Central memory CD8-positive, alpha-beta T cell (primary cell): ENCODE results near the gene IL1RAPL1.

Experiments
- ATAC-seq: fragments of 150-1000 bp; cut with Tn5 transposase; replicated peaks from 2 replicates; pipeline ENCODE4 v1.10.0; 2022; ENCODE audit warnings: mild to moderate bottlenecking, moderate FRiP score, moderate number of reproducible peaks; ENCODE audit not compliant: poor library complexity, severe bottlenecking; ENCODE audit errors: extremely low read depth
- DNase-seq, 2 donors: peaks; one replicate each; pipeline ENCODE4 v3.0.0; 2021; ENCODE audit warnings: low spot score in 2 of 2
- H3K27ac Mint-ChIP-seq: one replicate; pipeline ENCODE4 v1.8.0; 2022; ENCODE audit warnings: low read depth, mild to moderate bottlenecking, moderate library complexity, mixed read lengths
- H3K27me3 Mint-ChIP-seq: one replicate; pipeline ENCODE4 v1.8.0; 2022; ENCODE audit warnings: mixed read lengths
- H3K36me3 Mint-ChIP-seq: one replicate; pipeline ENCODE4 v1.8.0; 2022; ENCODE audit warnings: mild to moderate bottlenecking, moderate library complexity, mixed read lengths; ENCODE audit not compliant: insufficient read depth
- H3K4me1 Mint-ChIP-seq: one replicate; pipeline ENCODE4 v1.8.0; 2022; ENCODE audit warnings: mixed read lengths
- H3K4me3 Mint-ChIP-seq: one replicate; pipeline ENCODE4 v1.8.0; 2022; ENCODE audit warnings: mild to moderate bottlenecking, moderate library complexity, mixed read lengths
- H3K9me3 Mint-ChIP-seq: one replicate; pipeline ENCODE4 v1.8.0; 2022; ENCODE audit warnings: mixed read lengths

The IL1RAPL1 gene

DNA sequence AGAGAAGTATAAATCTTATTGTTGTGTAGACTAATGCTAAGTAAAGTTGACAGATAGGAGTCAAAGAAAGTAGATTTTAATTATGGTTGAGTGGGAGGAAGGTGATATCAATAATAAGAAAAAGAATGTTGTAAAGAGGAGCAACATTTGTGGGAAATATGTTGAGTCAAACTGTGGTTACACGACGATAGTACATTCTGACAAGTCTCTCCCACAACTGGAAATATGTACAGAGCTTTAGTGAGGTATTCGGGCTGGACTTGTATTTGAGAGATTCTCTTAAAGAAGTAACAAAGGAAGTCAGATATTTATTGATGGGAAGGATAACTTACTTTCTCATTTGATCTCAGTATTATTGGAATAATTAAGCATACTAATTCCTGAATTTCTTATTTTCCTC is 1102.8 kb downstream of the IL1RAPL1 start:
- no peaks in the 10 kb centered on the region for H3K36me3 Mint-ChIP-seq
- H3K9me3 Mint-ChIP-seq, result peaks cover 10% of the 10 kb centered on the region
- ATAC-seq (no peak), DNase-seq (no peak)
- no peak overlapping the region for H3K4me3 Mint-ChIP-seq
- no peak overlapping the region for H3K27ac Mint-ChIP-seq
- H3K27me3 Mint-ChIP-seq, result no peaks in the 10 kb centered on the region
- no peaks in the 10 kb centered on the region for H3K4me1 Mint-ChIP-seq

DNA sequence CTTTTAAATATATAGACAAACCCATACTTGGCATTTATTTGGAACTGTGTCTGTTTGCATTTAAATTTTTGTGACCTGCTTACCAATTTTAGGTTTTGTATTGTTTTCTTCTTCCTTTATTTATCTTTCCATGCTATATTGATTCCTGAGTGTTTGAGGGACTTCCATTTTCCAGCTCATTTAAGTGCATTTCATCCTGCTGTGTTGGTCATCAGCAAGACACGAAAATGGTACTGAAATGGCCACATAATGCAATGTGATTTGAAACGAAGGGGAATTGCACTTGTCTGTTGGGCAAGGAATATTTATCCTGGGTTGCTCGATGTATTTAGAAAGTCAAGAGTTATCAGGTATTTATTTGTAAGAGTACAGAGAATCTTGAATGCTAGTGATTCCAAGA is 1103.8 kb downstream of the IL1RAPL1 start:
- DNase-seq, result no peak
- no peaks in the 10 kb centered on the region for H3K27me3 Mint-ChIP-seq
- no peaks in the 10 kb centered on the region for H3K4me1 Mint-ChIP-seq
- ATAC-seq, result no peak
- H3K9me3 Mint-ChIP-seq, result peaks cover 10% of the 10 kb centered on the region
- H3K27ac Mint-ChIP-seq, result no peak overlapping the region
- no peak overlapping the region for H3K4me3 Mint-ChIP-seq
- H3K36me3 Mint-ChIP-seq, result no peaks in the 10 kb centered on the region

DNA sequence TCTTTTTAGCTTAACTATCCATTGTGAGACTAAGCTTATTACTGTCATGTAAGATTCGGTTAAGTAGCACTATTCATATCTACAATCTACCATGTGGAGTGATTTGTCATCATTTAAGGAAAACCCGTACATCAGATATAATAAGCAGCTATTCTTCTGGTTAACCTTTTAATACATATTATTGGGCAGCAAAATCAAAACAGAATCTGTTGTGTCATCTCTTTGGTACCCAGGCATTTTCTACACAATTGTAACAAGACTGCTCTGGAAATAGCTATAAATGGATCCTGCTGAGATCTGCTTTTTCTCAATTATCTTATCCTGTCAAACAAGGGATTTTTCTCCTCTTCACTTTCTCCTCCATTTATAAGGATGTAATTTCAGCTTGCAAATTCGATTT is 1106.7 kb downstream of the IL1RAPL1 start:
- H3K9me3 Mint-ChIP-seq, result no peaks in the 10 kb centered on the region
- no peaks in the 10 kb centered on the region for H3K36me3 Mint-ChIP-seq
- no peaks in the 10 kb centered on the region for H3K27me3 Mint-ChIP-seq
- no peak overlapping the region for H3K27ac Mint-ChIP-seq
- no peak for ATAC-seq
- no peak for DNase-seq
- H3K4me3 Mint-ChIP-seq, result no peak overlapping the region
- no peaks in the 10 kb centered on the region for H3K4me1 Mint-ChIP-seq

DNA sequence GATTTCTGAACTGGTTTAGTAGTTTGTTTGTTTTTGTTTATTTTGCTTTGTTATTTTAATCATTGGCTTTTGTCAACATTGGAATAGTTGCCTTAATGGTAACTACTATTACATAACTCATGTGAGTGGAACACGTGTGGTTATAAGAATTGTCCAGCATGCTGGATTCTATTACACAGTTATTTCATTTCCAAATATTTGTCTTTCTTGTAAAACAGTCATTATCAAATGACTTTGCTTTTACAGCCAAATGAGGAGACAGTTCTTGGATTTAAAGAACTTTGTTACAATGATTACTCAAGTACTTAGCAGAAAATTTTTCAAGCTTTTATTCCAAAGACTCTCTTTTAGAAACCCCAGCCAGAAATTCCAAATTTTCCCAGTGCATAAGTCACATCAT is 1112.0 kb downstream of the IL1RAPL1 start:
- Mint-ChIP-seq H3K27ac (no peak overlapping the region), H3K27me3 (no peaks in the 10 kb centered on the region), H3K36me3 (no peaks in the 10 kb centered on the region), H3K4me3 (no peak overlapping the region), H3K9me3 (peaks cover 8% of the 10 kb centered on the region), H3K4me1 (no peaks in the 10 kb centered on the region)
- DNase-seq, result no peak
- no peak for ATAC-seq

DNA sequence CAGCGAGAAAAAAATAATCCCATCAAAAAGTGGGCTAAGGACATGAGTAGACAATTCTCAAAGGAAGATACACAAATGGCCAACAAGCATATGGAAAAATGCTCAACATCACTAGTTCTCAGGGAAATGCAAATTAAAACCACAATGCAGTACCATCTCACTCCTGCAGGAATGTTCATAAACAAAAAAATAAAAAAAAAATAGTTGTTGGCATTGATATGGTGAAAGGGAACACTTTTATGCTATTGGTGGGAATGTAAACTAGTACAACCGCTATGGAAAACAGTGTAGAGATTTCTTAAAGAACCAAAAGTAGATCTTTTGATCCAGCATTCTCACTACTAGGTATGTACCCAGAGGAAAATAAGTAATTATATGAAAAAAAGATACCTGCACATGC is 1119.8 kb downstream of the IL1RAPL1 start:
- H3K9me3 Mint-ChIP-seq, result peaks cover 9% of the 10 kb centered on the region
- DNase-seq (no peak), ATAC-seq (no peak)
- no peaks in the 10 kb centered on the region for H3K36me3 Mint-ChIP-seq
- no peaks in the 10 kb centered on the region for H3K4me1 Mint-ChIP-seq
- no peak overlapping the region for H3K27ac Mint-ChIP-seq
- H3K27me3 Mint-ChIP-seq, result no peaks in the 10 kb centered on the region
- no peak overlapping the region for H3K4me3 Mint-ChIP-seq

DNA sequence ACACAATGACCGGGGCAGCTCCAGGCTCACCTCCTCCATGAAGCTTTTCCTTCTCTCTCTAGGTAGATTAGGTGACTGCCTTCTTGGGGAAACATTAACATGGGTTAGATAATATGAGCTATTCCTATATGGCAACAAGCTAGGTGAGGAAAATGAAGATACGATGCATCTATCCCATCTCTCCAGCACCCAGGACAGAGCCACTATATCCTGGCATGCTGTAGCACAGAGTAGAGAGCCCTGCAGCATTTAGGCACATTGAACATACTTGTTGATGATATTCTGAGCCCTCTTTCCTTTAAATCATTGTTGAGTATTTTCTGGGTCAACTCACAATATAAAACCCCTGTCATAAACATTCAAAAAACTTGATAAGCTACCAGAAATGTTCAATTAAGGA is 1133.9 kb downstream of the IL1RAPL1 start:
- no peak overlapping the region for H3K4me3 Mint-ChIP-seq
- H3K27ac Mint-ChIP-seq, result no peak overlapping the region
- DNase-seq (no peak), ATAC-seq (no peak)
- H3K9me3 Mint-ChIP-seq, result peaks cover 6% of the 10 kb centered on the region
- no peaks in the 10 kb centered on the region for H3K4me1 Mint-ChIP-seq
- H3K27me3 Mint-ChIP-seq, result no peaks in the 10 kb centered on the region
- no peaks in the 10 kb centered on the region for H3K36me3 Mint-ChIP-seq

DNA sequence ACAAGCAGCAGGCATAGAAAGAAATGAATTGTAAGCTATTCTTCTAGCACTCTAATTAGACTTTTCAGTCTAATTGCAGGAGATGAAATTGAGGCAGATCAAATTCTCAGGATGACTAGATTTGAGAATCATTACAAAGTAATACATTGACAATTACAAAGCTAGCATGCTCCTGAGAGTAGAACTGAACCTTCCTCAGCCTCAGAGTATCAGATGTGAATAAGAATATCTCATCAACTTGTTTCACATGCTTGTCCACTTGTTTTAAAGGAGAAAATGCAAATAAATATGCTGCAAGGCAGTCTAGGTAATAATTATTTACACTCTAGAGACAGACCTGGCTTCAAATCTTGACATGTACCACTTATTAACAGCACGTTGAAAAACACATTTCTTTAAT is 1137.1 kb downstream of the IL1RAPL1 start:
- H3K27me3 Mint-ChIP-seq, result no peaks in the 10 kb centered on the region
- no peak for ATAC-seq

DNA sequence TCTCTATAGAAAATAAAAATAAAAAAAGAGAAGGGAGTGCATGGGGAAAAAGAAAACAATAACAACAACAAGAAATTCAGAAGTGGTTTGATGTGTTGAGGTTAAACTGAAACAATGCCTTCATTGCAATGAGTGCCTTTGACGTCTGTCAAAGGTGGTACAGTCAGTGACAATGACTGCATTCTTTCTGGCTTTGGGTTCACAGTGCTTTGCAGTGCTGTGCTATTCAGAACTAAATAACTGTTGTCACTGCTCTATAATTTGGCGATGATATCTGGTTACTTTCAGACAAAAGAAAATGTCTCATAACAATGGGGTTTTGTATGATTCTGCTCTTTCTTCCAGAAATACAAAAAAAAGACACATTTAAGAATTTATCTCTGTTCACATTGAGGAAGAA is 1139.6 kb downstream of the IL1RAPL1 start:
- no peak overlapping the region for H3K27ac Mint-ChIP-seq
- no peaks in the 10 kb centered on the region for H3K27me3 Mint-ChIP-seq
- H3K4me1 Mint-ChIP-seq, result no peaks in the 10 kb centered on the region
- DNase-seq, result no peak
- no peak overlapping the region for H3K4me3 Mint-ChIP-seq
- no peak for ATAC-seq
- H3K36me3 Mint-ChIP-seq, result no peaks in the 10 kb centered on the region
- H3K9me3 Mint-ChIP-seq, result no peaks in the 10 kb centered on the region

More for the DNA sequence above, 1137.1 kb downstream of the IL1RAPL1 start:
- no peaks in the 10 kb centered on the region for H3K9me3 Mint-ChIP-seq
- no peak overlapping the region for H3K4me3 Mint-ChIP-seq
- no peaks in the 10 kb centered on the region for H3K4me1 Mint-ChIP-seq
- no peaks in the 10 kb centered on the region for H3K36me3 Mint-ChIP-seq
- no peak overlapping the region for H3K27ac Mint-ChIP-seq
- no peak for DNase-seq

DNA sequence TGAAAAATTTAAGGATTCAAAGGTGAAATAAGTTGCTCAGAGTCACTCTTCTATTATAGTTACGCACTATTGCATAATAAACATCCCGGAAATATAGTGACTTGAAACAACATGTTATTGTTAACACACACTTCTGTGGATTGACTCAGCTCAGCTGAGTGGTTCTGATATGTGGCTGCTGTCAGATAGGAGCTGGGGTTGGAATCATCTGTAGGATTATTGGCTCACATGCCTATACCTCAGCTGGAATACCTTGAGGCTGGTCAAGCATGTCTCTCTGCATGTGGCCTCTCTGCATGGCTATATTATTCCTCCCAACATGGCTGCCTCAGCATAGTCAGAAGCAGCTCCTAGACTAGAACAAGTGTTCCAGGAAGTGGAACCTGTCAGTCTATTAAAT is 1141.4 kb downstream of the IL1RAPL1 start:
- no peak for DNase-seq
- Mint-ChIP-seq H3K9me3 (peaks cover 5% of the 10 kb centered on the region), H3K27me3 (no peaks in the 10 kb centered on the region), H3K4me3 (no peak overlapping the region), H3K4me1 (no peaks in the 10 kb centered on the region), H3K27ac (no peak overlapping the region), H3K36me3 (no peaks in the 10 kb centered on the region)
- ATAC-seq, result no peak

DNA sequence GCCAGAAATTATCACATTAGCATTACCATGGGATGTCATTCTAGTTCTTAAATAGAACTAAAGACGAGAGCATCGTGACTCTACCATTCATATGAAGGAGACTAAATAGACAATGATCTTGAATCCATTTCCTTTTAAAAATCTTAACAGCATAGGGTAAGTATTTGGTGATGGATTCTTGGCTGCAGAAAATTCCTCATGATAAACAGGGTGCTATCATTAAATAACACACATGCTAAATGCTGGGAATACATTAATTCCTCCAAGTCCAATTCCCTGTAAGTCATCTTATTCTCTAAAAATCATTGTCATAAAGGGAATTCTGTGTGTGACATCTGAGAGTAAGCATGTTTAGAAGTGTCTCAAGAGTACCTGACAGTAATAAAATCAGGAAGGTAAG is 1157.7 kb downstream of the IL1RAPL1 start:
- Mint-ChIP-seq H3K27me3 (no peaks in the 10 kb centered on the region), H3K4me1 (no peaks in the 10 kb centered on the region), H3K27ac (no peak overlapping the region), H3K9me3 (no peaks in the 10 kb centered on the region), H3K36me3 (no peaks in the 10 kb centered on the region), H3K4me3 (no peak overlapping the region)
- ATAC-seq, result no peak
- no peak for DNase-seq

DNA sequence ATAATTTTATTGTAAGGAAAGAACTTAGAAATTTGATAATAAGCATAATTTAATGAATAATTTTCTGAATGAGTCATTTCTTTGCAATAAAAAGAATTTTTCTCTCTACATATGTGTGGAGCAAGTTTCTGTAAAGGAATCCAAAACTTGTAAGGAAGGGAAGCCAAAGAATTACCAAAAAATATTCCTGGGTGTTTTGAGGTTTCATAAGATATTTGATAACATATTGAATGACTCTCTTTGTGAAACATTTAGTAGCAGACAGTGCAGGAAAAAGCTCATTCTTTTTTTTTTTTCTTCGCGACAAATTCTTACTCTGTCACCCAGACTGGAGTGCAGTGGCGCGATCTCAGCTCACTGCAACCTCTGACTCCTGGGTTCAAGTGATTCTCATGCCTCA is 1159.1 kb downstream of the IL1RAPL1 start:
- Mint-ChIP-seq H3K36me3 (no peaks in the 10 kb centered on the region), H3K27me3 (no peaks in the 10 kb centered on the region), H3K4me3 (no peak overlapping the region), H3K27ac (no peak overlapping the region), H3K9me3 (no peaks in the 10 kb centered on the region), H3K4me1 (no peaks in the 10 kb centered on the region)
- DNase-seq, result no peak
- no peak for ATAC-seq

DNA sequence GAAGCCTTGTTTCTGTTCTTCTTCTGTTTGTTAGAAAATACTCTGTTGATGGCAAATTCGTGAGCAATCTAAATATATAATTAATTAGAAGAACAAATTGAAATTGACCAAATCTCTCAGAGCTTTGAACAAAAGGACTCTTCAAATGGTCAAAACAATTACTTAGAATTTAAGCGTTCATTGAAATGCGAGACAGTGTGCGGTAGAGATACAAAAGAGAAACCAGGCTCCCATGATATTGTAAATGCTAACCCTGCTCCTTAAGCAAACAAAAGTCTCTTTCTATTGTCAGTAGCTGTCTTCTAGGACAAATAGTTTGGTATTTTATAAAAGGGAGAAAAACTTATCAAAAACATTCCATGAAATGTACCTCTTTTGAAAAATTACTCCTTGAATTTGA is 1174.8 kb downstream of the IL1RAPL1 start:
- no peak overlapping the region for H3K4me3 Mint-ChIP-seq
- no peak for ATAC-seq
- no peak for DNase-seq

DNA sequence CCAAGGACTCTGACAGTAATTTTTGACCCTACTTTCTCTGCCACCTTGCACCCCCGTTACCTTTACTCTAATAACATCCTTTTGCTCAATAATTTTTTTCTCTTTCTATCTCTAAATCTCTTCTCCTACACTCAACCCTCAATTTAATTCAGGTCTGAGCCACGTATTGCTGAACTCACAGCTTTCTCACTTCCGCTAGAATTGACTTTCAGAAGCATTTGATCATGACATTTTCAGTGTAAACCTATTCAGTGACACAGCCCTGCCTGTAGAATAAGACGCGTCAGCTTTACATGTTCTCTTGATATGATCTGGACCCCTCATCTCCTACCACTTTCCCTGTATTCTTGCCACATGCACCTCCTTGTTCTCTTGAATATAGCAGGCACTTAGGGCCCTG is 1188.6 kb downstream of the IL1RAPL1 start:
- Mint-ChIP-seq H3K27me3 (no peaks in the 10 kb centered on the region), H3K4me1 (no peaks in the 10 kb centered on the region), H3K27ac (no peak overlapping the region), H3K4me3 (no peak overlapping the region), H3K9me3 (peaks cover 7% of the 10 kb centered on the region), H3K36me3 (no peaks in the 10 kb centered on the region)
- ATAC-seq (no peak), DNase-seq (no peak)

More for the DNA sequence above, 1174.8 kb downstream of the IL1RAPL1 start:
- no peaks in the 10 kb centered on the region for H3K9me3 Mint-ChIP-seq
- no peaks in the 10 kb centered on the region for H3K36me3 Mint-ChIP-seq
- no peaks in the 10 kb centered on the region for H3K27me3 Mint-ChIP-seq
- H3K27ac Mint-ChIP-seq, result no peak overlapping the region
- H3K4me1 Mint-ChIP-seq, result no peaks in the 10 kb centered on the region

DNA sequence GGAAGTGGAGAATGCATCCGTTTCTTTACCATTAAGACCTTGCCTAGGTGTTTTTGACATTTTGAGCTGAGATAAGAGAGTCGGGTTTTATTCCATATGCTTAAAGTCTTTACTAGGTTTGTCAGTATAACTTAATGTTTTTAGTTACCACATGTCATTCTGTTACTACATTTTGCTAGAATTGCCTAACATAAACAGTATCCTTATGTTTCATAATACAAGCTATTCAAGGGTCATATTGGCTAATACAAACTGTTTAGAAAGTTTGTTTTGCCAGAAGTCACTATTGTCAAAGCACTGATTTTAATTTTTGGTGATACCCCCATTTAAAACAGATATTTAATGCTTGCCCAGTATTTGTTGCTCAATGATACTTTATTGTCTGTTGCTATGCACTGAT is 1200.4 kb downstream of the IL1RAPL1 start:
- peaks cover 17% of the 10 kb centered on the region for H3K9me3 Mint-ChIP-seq
- ATAC-seq (no peak), DNase-seq (no peak)
- no peak overlapping the region for H3K4me3 Mint-ChIP-seq
- H3K4me1 Mint-ChIP-seq, result no peaks in the 10 kb centered on the region
- no peak overlapping the region for H3K27ac Mint-ChIP-seq
- H3K36me3 Mint-ChIP-seq, result no peaks in the 10 kb centered on the region
- H3K27me3 Mint-ChIP-seq, result no peaks in the 10 kb centered on the region
